Measurements from ENCODE around the gene SRA1.

DNA sequence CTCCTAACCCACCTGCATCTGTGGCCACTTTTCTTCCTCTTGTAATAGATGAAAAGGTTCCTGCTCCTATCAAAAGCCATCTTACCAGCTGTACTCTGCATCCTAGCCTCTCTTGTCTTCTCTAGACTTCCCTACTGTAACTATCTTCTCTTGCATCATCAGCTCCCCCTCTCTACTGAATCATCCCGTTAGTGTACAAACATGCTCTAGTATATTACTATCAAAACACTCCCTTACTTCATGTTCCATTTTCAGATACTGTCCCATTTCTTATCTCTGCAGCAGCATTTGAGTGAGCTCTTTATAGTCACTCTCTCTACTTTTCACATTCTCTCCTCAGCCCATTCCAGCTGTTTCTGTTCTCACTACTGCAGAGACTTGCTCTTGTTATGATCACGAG lies 2.8 kb downstream of the SRA1 start:
- TF ChIP-seq EZH2 (IDR thresholded peaks at IDR 0.05; ENCODE audit: insufficient read depth, poor library complexity, severe bottlenecking) (no peak), EZH2phosphoT487 (IDR thresholded peaks at IDR 0.05; ENCODE audit: insufficient read depth, low read depth) (no peak)
